ENCODE measurements around the gene HSPB7.

Gene HSPB7

GRCh38 chr1:15973772-15974171, 44.1 kb downstream of the HSPB7 start:
- DNase-seq: no peak

- no peak for DNase-seq
These were observed 45.4 kb downstream of the HSPB7 start for GRCh38 chr1:15972409-15972808.

- no peak for DNase-seq
These were observed 46.9 kb downstream of the HSPB7 start for GRCh38 chr1:15970911-15971310.

GRCh38 chr1:15969321-15969880, 48.4 kb downstream of the HSPB7 start:
- no peak for DNase-seq

GRCh38 chr1:15968172-15968571, 49.7 kb downstream of the HSPB7 start:
- no peak for DNase-seq

GRCh38 chr1:15966956-15967344, 50.9 kb downstream of the HSPB7 start:
- DNase-seq: no peak

GRCh38 chr1:15966081-15966955, 51.5 kb downstream of the HSPB7 start:
- no peak for DNase-seq

GRCh38 chr1:15965228-15965767, 52.5 kb downstream of the HSPB7 start:
- DNase-seq: no peak

Measured in NCI-H1092 (cell line).